Mesenteric fat pad (tissue), 1 donor: ENCODE measurements around the gene SAYSD1. TPM values are rescaled to one million over a fixed set of nuclear protein-coding genes. Genes with fewer than 3 reads are reported as not detected.
"Not testable (repeated sequence)": the region's sequence is repeated elsewhere in the genome, so short reads cannot be mapped to it uniquely, and the experiment has no call there.

Experiments
- DNase-seq: peaks from one replicate; pipeline ENCODE4 v3.0.0-alpha.2; 2020; ENCODE audit warnings: low spot score
- long read RNA-seq: library from polyadenylated mRNA; unstranded; transcript quantifications from one replicate; pipeline ENCODE4 v2.0.0, GENCODE V29; 2020
- total RNA-seq: library from RNA; stranded (reverse); fragmentation: NEBNext Ultra II Directional; extraction: Animal tissue kit (Norgen Biotek cat#: 25700); gene quantifications from one replicate; pipeline ENCODE4 v1.2.1, GENCODE V29; 2021
- donor health status: DM: yes; HTN: yes; CAD: no.

Gene SAYSD1, protein sequence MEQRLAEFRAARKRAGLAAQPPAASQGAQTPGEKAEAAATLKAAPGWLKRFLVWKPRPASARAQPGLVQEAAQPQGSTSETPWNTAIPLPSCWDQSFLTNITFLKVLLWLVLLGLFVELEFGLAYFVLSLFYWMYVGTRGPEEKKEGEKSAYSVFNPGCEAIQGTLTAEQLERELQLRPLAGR
- 11.2 TPM for total RNA-seq
- long read RNA-seq, transcript SAYSD1-201 (2 exons, 2,020 nt) = major isoform, 17 of 20 reads
- long read RNA-seq, partial matches to known transcripts = 2 of 20 reads
- long read RNA-seq, other reads (novel, unspliced or antisense) = 1 of 20 reads

DNA sequence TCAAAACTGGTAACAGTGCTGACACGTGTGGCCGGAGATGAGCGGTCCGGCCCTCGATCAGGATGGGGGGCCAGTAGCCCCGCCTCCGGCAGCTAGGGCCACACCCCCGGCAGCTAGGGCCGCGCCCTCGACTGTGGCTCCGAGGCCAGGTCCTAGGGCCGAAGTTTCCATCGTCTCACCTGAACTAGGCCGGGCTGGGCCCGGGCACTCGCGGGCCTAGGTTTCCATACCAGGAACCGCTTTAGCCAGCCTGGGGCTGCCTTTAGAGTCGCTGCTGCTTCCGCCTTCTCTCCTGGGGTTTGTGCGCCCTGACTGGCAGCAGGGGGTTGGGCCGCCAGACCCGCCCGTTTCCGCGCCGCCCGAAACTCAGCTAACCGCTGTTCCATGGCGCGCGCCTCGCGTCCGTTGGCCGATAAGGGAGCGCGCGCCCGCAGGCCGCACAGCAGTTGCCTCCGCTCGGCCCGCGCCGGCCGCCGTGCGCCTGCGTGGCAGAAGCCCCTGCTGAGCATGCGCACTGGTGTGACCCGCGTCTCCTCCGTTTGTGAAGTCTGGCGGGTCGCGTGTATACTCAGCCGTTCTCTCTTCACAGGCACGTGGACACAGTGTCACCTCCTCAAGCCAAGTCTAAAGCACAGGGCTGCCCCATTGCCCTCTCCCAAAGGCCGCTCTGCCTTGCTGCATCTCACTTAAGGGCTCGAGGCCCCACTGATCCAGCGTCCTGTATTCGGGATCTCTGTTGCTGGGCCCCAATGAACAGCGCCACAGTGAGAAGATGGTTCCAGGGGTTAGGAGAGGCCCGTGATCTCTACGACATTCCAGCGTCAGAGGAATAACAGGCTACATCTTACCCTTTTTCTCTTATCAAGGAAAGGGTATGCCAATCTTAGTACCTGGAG is at the start of gene SAYSD1:
SAYSD1 (minus strand) TSS at position 483 of the 896 bp plus-strand sequence; CDS start at position 386, 97 bp downstream.
- peak; percentile 97 for DNase-seq

DNA sequence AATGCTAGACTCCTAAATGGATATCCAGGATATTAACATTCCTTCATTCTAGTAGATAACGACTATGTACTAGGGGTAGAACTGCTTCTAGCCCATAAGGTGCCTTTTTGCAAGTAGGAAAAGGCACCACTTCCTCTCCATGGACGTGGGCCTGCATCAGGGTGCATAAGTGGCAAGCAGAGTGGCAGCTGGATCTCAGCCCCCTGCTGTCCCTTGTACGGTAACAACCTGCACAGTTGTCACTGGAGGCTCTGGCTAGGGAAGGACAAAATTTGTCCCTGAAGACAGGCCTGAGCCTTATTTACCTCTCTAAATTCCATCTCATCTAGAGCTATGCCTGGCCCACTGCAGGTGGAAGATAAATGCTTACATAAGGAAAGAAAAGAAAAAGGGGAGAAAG is 42.5 kb upstream of the SAYSD1 start:
- no peak for DNase-seq

DNA sequence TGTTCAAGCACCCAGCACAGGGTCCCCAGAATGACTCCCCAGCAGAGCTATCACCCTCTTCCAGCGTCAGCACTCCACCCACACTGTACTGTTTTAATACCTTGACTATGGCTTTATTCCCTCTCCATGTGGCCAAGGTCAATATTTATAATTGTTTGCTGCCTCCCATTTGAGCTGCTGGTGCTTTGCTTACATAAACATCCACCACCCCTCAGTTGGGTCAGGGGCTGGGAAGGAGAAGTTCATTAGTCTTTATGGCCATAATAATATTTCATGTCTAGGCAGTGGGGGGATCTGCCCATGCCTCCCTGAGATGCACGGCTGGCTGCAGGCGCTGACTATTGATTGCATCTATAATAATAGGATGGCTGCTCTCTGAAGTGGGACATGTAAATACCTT is 41.8 kb upstream of the SAYSD1 start:
- no peak for DNase-seq

DNA sequence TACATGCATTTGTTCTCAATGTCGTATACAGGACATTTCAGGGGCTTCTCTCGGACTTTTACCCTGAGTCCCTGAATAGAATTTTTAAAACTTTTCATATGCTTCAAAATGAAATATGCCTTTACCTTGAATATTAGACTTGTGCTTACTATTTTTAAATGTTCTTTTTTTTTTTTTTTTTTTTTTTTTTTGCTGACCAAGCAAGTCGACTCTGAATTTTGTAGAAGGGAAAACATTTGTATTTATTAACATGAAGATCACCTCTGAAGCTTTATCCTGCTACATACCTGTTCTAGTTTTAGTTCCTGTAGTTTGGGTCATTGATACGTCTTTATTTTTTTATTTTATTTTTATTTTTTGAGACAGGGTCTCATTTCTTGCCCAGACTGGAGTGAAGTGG is 39.7 kb upstream of the SAYSD1 start:
- DNase-seq = no peak

DNA sequence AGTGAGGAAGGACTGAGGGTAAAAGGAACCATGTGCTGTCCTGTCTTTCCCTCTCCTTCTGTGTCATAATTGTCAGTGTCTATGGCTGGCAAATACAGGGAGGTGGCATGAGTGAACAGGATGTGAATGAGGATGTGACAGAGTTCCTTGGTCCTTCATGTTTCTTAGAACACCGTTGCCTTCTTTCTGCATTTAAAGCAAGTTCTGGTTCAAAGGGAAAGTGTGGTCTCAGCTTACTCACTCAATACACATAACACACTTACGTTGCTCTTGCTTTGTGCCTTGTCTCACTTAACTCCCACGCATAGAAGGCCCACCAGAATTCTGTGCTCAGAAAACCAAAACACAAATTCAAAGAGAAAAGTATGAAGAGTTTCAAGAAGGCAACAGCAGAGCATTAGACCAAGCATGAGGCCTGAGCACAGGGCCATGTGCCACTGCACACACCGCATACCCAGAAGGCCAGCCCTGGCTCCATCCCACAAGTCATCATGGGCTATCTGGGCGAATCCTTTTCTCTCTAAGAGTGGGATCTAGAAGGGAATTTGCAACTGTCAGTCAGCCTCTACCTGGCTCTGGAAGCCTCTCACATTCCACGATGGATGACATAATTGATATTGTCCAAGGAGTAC is 38.9 kb upstream of the SAYSD1 start:
- DNase-seq = no peak

DNA sequence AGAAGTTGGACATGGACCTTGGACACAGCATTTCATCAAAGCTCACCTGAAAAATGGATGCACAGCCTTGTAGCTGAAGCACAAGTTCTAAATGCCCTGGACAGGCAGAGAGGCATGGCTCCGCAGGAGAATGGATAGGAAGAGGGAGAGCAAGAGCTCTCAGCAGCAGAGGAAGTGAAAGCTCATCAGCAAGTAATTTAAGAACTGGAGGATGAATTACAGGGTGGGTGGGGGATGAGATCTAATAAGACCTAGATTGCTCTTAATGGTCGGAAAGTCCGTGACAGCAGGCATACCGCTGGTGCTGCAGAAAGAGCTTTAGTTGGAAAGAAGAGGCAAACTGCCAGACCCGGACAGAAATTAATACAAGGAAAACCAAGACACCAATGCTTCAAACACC is 37.3 kb upstream of the SAYSD1 start:
- DNase-seq = no peak

DNA sequence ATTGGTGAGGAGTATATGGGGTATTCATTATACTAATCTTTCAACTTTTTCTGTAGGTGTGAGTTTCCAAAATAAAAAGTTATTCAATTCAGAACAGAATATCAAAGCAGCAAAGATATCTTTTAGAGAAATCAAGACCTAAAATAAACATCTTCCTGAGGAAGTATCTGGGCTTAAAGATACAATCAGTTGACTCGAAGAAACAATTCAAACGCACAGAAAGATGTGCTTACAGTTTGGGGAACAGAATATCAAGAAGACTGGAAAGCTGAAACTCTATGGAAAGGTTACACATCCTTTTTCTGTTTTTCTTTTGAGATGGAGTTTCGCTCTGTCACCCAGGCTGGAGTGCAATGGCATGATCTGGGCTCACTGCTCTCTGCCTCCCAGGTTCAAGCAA is 36.2 kb upstream of the SAYSD1 start:
- no peak for DNase-seq

DNA sequence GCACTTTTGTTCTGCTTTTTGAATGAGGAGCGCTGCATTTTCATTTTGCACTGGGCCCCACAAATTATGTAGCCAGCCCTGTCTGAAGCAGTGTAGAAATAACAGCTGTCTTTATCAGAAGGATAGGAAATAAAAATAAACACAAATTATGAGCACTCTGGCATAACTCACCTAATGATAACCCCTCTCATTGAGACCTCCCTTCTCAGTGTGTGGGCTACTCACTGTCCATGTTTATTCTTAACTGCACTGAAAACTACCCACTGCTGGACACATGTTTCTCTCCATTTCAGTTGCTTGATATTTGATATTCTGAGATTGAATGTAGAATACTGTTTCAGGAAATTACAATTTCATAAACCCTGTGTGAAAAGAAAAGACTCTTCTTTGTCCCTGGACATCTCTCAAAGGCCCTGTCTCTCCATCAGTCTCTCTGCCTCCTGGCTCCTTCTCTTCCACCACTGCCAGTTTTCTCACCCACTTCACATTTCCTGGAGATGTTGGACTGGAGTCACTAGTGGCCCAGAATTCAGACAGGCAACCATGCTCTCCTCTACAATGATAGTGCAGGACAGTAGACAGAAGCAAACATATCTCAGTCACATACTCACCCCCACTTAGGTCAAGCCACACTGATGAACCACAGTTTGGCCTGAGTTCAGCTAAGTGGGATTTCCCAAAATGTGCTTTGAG is 29.6 kb upstream of the SAYSD1 start:
- no peak for DNase-seq

DNA sequence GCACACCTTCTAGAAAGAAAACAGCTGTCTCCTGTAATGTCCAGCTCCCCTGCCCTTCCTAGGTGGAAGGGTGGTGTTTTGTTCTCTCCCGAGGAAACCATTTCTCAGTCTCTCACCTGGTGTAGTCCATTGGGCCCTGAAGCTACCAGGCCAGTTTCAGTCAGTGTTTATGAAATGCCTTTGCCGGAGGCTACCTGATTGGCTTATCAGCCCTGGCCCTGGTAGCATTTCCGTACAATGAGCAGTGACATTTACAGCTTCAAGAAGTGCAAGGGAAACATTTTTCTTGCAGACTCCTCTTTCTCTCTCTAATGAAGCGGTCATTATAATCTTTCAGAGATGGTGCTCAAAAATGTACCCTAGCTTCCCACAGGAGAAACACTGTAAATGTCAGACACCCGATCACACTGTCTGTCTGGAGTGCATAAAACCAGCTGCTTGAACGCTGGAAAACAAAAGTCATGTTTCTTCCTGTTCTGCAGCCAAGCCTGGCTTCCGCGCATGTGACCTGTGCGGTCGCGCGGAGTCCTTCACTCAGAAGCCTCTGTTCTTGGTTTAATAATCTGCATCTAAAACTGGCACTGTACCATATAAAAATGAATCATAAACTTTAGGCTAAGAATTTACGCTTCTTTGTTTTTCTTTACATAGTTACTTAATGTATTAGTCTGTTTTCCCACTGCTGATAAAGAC is 28.4 kb upstream of the SAYSD1 start:
- DNase-seq = no peak

DNA sequence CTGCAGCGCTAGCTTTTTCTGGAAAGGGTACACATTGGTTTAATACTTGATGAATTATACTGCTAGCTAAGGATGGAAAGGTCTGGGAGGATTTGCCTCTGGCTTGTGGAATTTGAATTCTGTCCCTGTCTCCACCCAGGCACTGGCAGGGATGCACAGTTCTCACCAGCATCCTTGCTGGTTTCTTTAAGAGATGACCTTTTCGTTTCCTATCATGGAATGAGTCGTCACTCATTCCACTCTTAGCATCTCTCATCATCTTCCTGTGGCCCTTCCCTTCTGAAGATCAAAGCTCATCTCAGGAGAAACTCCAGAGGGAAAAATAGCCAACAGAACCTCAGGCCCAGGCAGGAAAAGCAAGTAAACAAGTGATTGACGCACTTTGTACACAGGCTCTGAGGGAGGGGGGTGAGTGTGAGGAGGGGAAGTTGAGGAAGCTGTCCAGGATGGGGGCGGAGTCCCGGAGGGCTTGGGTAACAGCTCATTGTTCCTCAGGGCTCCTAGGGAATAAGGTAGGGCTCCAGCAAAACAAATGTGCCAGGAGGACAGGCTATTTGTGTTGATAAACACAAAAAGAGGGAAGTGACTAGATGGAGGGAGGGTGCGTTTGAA is 25.7 kb upstream of the SAYSD1 start:
- DNase-seq = no peak

DNA sequence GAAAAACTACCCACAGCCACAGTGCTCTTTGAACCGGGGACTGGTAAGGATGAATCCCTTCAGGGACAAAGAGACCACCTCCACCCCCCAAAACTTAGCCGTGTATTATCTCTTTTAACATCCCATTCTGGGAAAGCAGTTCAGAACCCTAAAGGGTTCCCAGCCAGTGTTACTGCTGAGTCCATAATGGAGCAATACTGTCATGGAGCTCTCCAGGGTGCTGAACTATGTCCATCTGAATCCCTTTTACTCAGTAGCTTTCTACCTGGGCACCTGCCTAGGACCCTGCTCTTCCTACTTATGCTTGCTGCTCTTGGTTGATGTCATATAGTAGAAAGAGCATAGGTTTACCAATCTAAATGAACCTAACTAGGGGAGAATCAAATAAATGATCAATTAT is 22.3 kb upstream of the SAYSD1 start:
- no peak for DNase-seq

DNA sequence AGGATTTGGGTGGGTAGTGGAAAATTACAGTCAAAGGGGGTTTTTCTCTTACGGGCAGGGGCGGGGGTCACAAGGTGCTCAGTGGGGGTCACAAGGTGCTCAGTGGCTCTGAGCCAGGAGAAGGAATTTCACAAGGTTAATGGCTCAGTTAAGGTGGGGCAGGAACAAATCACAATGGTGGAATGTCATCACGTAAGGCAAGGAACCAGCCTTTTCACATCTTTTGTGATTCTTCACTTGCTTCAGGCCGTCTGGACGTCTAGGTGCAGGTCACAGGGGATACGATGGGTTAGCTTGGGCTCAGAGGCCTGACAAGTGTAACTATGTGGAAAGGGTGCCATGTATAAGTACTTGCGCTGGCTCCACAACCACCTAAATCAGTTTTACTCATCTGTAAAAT is 21.2 kb upstream of the SAYSD1 start:
- DNase-seq = not testable (repeated sequence)

DNA sequence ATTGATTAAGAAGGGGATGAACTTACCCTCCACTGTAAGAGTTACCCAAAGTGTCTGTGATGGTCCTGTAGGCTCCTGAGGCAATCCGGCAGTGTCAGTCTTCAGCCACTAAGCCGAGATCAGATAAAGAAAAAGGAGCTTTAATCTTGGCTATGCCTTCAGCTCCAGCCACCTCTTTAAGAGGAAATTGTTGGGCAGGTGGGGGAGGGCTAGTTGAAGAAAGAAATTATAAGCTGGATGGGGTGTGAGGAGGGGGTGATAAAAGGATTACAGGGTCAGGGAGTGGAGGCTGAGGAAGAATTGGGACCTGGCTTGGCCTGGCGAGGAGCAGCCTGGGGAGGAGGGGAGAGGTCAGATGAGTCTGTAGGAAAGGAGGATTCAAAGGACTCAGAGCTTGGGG is 19.8 kb upstream of the SAYSD1 start:
- DNase-seq = not testable (repeated sequence)

DNA sequence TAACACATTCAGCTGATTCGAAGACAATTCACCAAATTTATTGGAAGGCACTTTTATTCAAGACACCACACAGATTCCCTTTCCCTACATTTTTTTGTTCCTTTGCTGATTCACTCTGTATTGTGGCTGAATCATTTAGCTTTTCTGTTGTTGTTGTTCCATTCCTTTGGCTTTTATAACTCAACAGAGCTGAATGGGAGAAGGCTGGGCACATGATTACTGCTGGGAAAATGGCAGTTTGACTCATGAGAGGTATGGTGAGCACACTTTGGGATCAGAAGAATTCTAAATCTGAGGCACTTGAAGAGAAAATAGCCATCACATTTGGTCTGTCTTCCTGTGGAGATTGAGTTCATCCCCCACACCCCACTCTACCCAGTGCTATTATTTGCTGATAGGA is 15.7 kb upstream of the SAYSD1 start:
- no peak for DNase-seq

DNA sequence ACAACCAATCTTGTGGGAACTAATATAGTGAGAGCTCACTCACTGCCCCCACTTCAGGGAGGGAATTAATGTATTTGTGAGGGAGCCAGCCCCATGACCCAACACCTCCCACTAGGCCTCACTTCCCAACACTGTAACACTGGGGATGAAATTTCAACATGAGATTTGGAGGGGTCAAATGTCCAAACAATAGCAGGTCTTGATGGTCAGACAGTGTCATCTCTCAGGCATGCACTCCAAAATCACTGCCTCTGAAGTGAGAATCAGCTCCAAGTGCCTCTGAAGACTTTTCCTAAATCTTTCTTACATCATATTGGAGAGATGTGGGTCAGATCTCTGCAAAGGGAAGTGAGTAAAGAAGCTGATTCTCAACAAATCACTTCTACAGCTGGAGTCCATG is 13.8 kb upstream of the SAYSD1 start:
- no peak for DNase-seq

DNA sequence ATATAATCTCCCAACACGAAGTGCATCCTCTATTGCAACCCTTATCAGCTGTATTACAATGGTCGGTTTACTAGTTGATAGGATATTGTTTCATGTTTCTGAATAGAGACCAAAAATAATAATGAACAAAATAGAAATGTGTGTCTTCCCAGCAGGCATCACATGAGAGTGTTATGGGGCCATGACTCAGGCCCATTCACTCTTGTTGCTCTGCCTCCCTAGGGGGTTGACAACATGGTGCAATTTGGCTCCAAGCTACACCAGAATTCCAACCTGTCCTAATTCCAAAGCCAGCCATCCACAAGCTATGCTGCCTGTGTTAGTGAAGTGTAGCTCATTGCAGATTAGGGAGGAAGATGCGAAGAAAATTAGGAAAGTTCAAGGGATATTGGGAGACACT is 13.1 kb upstream of the SAYSD1 start:
- no peak for DNase-seq

DNA sequence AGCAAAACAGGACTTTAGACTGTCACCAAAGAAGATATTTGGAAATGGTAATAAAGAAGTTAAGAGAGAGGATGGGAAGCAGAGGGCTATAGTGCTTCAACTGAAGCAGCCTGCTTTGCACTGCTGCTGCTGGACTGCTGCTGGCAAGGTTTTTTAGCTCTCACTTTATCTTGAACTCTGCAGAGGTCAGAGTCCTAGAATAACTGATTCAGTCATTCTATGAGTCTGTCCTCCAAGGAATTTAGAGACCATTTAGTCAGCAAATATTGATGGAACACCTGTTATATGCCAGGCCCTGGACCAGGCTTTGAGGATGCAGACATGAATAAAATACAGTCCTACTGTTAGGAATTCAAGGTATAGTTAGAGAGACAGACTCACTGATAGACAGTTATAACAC is 9.1 kb upstream of the SAYSD1 start:
- DNase-seq = no peak

DNA sequence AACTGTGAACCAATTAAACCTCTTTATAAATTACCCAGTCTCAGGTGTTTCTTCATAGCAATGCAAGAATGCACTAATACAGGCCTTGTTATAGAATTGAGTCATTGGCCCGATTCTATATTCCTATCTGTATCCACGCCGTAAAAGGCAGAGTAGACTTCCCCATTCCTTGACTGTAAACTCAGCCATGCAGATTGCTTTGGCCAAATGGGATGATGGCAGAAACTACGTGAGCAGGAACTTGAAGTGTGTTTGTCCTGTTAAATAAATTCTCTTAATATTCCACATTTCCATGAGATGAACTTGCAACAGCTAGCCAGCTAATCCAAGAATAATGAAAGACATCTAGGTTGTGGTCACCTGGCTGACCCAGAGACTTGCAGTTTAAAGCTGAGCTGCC is 3.9 kb upstream of the SAYSD1 start:
- no peak for DNase-seq

DNA sequence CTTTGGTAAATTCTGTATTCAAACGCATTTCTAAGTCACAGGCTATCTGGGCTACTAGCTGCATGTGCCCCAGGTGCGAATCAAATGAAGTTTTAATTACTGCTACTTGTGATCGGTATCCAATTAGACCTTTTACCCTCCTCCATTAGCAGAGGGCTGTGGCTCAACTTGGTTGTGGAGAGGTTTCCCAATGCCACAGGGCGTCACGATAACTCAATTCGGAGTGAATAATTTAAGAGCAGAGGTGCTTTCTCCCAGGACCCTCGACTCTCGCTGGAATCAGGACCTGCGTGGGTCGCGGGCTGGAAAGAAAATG is 640 bp downstream of the SAYSD1 start:
- no peak for DNase-seq

DNA sequence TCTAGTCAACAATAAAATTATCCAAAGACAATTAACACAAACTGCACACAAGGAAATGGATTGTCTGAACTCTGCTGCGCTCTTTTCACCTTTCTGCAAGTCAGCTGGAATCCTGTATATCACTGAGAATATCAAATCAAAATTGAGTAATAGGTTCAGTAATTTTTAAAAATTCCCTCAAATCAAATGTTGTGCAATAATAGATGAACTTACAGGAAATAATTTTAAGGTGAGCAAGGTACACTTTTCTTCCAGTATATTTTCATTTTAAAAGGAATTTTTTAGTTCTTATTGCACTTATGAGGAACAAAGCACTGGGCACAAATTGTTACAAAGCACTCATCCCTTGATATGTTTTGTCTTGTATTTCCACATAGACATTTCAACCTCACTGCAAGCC is 1.2 kb downstream of the SAYSD1 start:
- no peak for DNase-seq

DNA sequence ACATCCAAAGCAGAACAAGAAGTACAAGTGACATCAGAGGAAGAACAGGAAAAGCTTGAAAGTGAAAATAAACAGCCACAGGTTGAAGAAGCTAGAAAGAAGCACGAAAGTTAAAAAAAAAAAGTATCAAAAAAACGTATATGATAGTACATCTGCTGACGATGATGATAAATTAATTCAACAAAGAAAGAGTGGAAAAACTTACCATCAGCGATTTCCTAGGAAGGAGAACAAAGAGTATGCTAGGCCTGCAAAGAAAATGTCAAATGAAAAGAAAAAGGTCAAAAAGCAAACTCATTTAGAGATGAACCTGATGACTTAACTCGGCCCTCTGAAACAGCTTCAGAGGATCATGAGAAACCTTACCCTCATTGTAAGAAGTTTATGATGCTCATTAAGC is 3.7 kb downstream of the SAYSD1 start:
- DNase-seq = no peak
